K562 (cell line): ENCODE data around the gene CD52. TPM values are rescaled to one million over a fixed set of nuclear protein-coding genes. Genes with fewer than 3 reads are reported as not detected.

Experiments
- BHLHE40 ChIP-seq: IDR thresholded peaks from 2 replicates; pipeline ENCODE4 v1.6.1; 2011; ENCODE audit warnings: low read length, improper control_type of control experiment
- CHCHD3 ChIP-seq: fragments of 250-450 bp; sonication (Bioruptor Pico); IDR thresholded peaks from 2 replicates; pipeline ENCODE4 v2.1.2; 2022; ENCODE audit warnings: mild to moderate bottlenecking
- CREBBP ChIP-seq: IDR thresholded peaks from one replicate; pipeline ENCODE4 v1.6.1; 2012; ENCODE audit warnings: low read depth, mild to moderate bottlenecking, control low read depth, inconsistent platforms, low read length
- ELF4 ChIP-seq: fragments of 450-650 bp; formaldehyde crosslinking; IDR thresholded peaks from 2 replicates; pipeline ENCODE4 v1.4.0; 2022; ENCODE audit warnings: missing genetic modification characterization
- FOXA1 ChIP-seq: fragments of 450-650 bp; IDR thresholded peaks from 2 replicates; pipeline ENCODE4 v1.6.1; 2016; ENCODE audit warnings: mild to moderate bottlenecking, borderline replicate concordance
- HNRNPH1 ChIP-seq: fragments of 200-400 bp; formaldehyde crosslinking; optimal IDR thresholded peaks from 2 replicates; pipeline ENCODE3; 2017; ENCODE audit warnings: low read depth, mild to moderate bottlenecking, low read length, moderate library complexity
- HNRNPK ChIP-seq: fragments of 200-400 bp; formaldehyde crosslinking; IDR thresholded peaks from one replicate; pipeline ENCODE4 v1.6.1; 2018; ENCODE audit warnings: mild to moderate bottlenecking, low read depth, low read length; ENCODE audit not compliant: poor library complexity, severe bottlenecking
- HNRNPUL1 ChIP-seq: fragments of 200-400 bp; formaldehyde crosslinking; IDR thresholded peaks from 2 replicates; pipeline ENCODE4 v1.6.1; 2017; ENCODE audit warnings: low read length
- KDM1A ChIP-seq, 2 experiments: fragments of 450-650 bp; IDR thresholded peaks; 2 replicates each; pipeline ENCODE4 v1.6.1; 2016; ENCODE audit warnings: mild to moderate bottlenecking in 2 of 2
- MYNN ChIP-seq, 2 experiments: sonication (generic); formaldehyde crosslinking in 1 of 2; IDR thresholded peaks; 2 replicates each; pipeline versions ENCODE4 v1.5.0 to v1.6.1; 2016 to 2020; ENCODE audit warnings: antibody characterized with exemption in 1 of 2, missing genetic modification reagents in 1 of 2
- NR1H2 ChIP-seq: sonication (generic); formaldehyde crosslinking; IDR thresholded peaks from 2 replicates; pipeline ENCODE4 v1.4.0; 2020; ENCODE audit warnings: mild to moderate bottlenecking, missing genetic modification reagents
- POLR2AphosphoS2 ChIP-seq: IDR thresholded peaks from 2 replicates; pipeline ENCODE4 v1.6.1; 2012; ENCODE audit warnings: low read length, improper control_type of control experiment
- PPARD ChIP-seq: fragments of 250-450 bp; sonication (Bioruptor Pico); IDR thresholded peaks from 2 replicates; pipeline ENCODE4 v1.8.0; 2022; ENCODE audit warnings: inconsistent platforms, mild to moderate bottlenecking, moderate library complexity
- U2AF2 ChIP-seq: fragments of 200-400 bp; formaldehyde crosslinking; optimal IDR thresholded peaks from 2 replicates; pipeline ENCODE3; 2017; ENCODE audit warnings: low read depth, mild to moderate bottlenecking, low read length
- ZFP30 ChIP-seq: fragments of 250-450 bp; sonication (Bioruptor Pico); IDR thresholded peaks from 2 replicates; pipeline ENCODE4 v1.8.0; 2022; ENCODE audit warnings: moderate library complexity, mild to moderate bottlenecking, inconsistent platforms, borderline replicate concordance
- ZNF174 ChIP-seq: fragments of 250-450 bp; sonication (Bioruptor Pico); IDR thresholded peaks from 2 replicates; pipeline ENCODE4 v1.4.0; 2020; ENCODE audit warnings: mild to moderate bottlenecking
- ZNF354B ChIP-seq: fragments of 250-450 bp; sonication (Bioruptor Pico); IDR thresholded peaks from 2 replicates; pipeline ENCODE4 v1.4.0; 2020
- polyA plus RNA-seq, 8 experiments: library from polyadenylated mRNA; depleted of rRNA in 4 of 8; stranded (reverse) in 5 of 8; unstranded in 3 of 8; fragments of >200 nt; fragmentation: Nextera tagmentation in 2 of 8; fragmentation: Illumina TruSeq in 1 of 8; extraction: Ambion mirVana in 2 of 8; extraction: Trizol in 1 of 8; gene quantifications; 2 replicates each; pipeline versions ENCODE4 v1.2.1 to v1.2.3, GENCODE V29; 2011 to 2014; ENCODE audit warnings: inconsistent platforms in 1 of 8, missing spikeins in 1 of 8
- total RNA-seq, 7 experiments: library from RNA; depleted of rRNA in 6 of 7; stranded (reverse); fragments of >200 nt in 6 of 7; fragmentation: Illumina TruSeq in 2 of 7; extraction: Trizol in 2 of 7; gene quantifications; 2 replicates each; pipeline versions ENCODE4 v1.2.1 to v1.2.3, GENCODE V29; 2011 to 2021; ENCODE audit warnings: low replicate concordance in 1 of 7
- TF ChIP-seq, protein P1 (sequence below), 2 experiments: IDR thresholded peaks; 2 replicates each; pipeline ENCODE4 v1.6.1; 2012; ENCODE audit warnings: improper control_type of control experiment in 2 of 2, low read depth in 2 of 2, low read length in 2 of 2, borderline replicate concordance in 1 of 2
- TF ChIP-seq, protein P2 (sequence below): sonication (generic); formaldehyde crosslinking; IDR thresholded peaks from 2 replicates; pipeline ENCODE4 v1.9.0; 2022; ENCODE audit warnings: mild to moderate bottlenecking, missing genetic modification reagents
- TF ChIP-seq, protein P3 (sequence below): fragments of 200-800 bp; sonication (Bioruptor generic); IDR thresholded peaks from 2 replicates; pipeline ENCODE4 v1.6.1; 2017; ENCODE audit warnings: missing genetic modification characterization, missing compliant biosample characterization
- TF ChIP-seq, protein P4 (sequence below): sonication (generic); formaldehyde crosslinking; IDR thresholded peaks from 2 replicates; pipeline ENCODE4 v1.8.0; 2022; ENCODE audit warnings: mild to moderate bottlenecking, missing genetic modification reagents

CD52 gene
- total and polyA plus RNA-seq, 9 of the 15 experiments (the other 6 are each of a cell fraction or from before 2014, with no cell fraction given) = 34.9 to 488 (median 173) TPM

DNA sequence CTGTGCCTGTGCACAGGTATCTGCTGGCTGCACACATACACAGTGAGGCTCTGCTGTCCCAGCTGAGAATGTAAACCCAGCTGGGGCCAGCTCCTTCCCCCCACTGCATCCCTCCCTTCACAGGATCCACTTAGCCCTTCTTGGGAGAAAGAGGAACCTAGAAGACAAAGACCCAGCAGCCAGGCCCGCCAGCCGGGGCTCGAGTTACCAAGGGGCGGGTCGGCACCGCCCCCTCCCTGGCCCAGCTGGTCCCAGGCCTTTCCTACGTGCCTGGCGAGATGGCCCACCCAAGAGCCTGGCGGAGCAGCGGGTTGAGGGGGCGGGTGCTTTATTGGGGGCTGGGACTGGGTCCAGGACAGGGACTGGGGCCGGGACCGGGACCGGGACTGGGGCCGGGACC, 35.8 kb upstream of the CD52 start (continued):
- TF ChIP-seq, protein P1, sequence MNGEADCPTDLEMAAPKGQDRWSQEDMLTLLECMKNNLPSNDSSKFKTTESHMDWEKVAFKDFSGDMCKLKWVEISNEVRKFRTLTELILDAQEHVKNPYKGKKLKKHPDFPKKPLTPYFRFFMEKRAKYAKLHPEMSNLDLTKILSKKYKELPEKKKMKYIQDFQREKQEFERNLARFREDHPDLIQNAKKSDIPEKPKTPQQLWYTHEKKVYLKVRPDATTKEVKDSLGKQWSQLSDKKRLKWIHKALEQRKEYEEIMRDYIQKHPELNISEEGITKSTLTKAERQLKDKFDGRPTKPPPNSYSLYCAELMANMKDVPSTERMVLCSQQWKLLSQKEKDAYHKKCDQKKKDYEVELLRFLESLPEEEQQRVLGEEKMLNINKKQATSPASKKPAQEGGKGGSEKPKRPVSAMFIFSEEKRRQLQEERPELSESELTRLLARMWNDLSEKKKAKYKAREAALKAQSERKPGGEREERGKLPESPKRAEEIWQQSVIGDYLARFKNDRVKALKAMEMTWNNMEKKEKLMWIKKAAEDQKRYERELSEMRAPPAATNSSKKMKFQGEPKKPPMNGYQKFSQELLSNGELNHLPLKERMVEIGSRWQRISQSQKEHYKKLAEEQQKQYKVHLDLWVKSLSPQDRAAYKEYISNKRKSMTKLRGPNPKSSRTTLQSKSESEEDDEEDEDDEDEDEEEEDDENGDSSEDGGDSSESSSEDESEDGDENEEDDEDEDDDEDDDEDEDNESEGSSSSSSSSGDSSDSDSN (IDR thresholded peaks at IDR 0.05; ENCODE audit: borderline replicate concordance in 1 of 2, low read depth in 2 of 2, low read length in 2 of 2) = 0 out of 4 replicates have a peak, but pooled peaks of 1 of the 2 experiments have one; percentile 54
- TF ChIP-seq ZNF354B (CRISPR knock-in tag) (no peak), ZNF174 (CRISPR knock-in tag) (no peak), ZFP30 (no peak), NR1H2 (CRISPR knock-in tag) (no peak), HNRNPH1 (no peak), ELF4 (no peak), HNRNPK (no peak), MYNN (IDR thresholded peaks at IDR 0.05) (peak; percentile 12; the same call in 1 of the 2 replicates), MYNN (CRISPR knock-in tag; IDR thresholded peaks at IDR 0.05) (no peak), U2AF2 (no peak), KDM1A (IDR thresholded peaks at IDR 0.05) (no peak), FOXA1 (no peak), BHLHE40 (no peak), CHCHD3 (CRISPR knock-in tag) (no peak), PPARD (no peak), POLR2AphosphoS2 (peak; percentile 1; the same call in 1 of the 2 replicates), CREBBP (no peak), HNRNPUL1 (no peak)
- TF ChIP-seq, protein P2, sequence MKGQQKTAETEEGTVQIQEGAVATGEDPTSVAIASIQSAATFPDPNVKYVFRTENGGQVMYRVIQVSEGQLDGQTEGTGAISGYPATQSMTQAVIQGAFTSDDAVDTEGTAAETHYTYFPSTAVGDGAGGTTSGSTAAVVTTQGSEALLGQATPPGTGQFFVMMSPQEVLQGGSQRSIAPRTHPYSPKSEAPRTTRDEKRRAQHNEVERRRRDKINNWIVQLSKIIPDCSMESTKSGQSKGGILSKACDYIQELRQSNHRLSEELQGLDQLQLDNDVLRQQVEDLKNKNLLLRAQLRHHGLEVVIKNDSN = no peak
- TF ChIP-seq, protein P3, sequence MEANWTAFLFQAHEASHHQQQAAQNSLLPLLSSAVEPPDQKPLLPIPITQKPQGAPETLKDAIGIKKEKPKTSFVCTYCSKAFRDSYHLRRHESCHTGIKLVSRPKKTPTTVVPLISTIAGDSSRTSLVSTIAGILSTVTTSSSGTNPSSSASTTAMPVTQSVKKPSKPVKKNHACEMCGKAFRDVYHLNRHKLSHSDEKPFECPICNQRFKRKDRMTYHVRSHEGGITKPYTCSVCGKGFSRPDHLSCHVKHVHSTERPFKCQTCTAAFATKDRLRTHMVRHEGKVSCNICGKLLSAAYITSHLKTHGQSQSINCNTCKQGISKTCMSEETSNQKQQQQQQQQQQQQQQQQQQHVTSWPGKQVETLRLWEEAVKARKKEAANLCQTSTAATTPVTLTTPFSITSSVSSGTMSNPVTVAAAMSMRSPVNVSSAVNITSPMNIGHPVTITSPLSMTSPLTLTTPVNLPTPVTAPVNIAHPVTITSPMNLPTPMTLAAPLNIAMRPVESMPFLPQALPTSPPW (CRISPR knock-in tag) = peak; percentile 44; the same call in 1 of the 2 replicates
- TF ChIP-seq, protein P4, sequence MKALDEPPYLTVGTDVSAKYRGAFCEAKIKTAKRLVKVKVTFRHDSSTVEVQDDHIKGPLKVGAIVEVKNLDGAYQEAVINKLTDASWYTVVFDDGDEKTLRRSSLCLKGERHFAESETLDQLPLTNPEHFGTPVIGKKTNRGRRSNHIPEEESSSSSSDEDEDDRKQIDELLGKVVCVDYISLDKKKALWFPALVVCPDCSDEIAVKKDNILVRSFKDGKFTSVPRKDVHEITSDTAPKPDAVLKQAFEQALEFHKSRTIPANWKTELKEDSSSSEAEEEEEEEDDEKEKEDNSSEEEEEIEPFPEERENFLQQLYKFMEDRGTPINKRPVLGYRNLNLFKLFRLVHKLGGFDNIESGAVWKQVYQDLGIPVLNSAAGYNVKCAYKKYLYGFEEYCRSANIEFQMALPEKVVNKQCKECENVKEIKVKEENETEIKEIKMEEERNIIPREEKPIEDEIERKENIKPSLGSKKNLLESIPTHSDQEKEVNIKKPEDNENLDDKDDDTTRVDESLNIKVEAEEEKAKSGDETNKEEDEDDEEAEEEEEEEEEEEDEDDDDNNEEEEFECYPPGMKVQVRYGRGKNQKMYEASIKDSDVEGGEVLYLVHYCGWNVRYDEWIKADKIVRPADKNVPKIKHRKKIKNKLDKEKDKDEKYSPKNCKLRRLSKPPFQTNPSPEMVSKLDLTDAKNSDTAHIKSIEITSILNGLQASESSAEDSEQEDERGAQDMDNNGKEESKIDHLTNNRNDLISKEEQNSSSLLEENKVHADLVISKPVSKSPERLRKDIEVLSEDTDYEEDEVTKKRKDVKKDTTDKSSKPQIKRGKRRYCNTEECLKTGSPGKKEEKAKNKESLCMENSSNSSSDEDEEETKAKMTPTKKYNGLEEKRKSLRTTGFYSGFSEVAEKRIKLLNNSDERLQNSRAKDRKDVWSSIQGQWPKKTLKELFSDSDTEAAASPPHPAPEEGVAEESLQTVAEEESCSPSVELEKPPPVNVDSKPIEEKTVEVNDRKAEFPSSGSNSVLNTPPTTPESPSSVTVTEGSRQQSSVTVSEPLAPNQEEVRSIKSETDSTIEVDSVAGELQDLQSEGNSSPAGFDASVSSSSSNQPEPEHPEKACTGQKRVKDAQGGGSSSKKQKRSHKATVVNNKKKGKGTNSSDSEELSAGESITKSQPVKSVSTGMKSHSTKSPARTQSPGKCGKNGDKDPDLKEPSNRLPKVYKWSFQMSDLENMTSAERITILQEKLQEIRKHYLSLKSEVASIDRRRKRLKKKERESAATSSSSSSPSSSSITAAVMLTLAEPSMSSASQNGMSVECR (CRISPR knock-in tag) = peak; percentile 38; the same call in 1 of the 2 replicates
